Measurements from ENCODE around the gene SLC1A5. TPM values are rescaled to one million over a fixed set of nuclear protein-coding genes. Genes with fewer than 3 reads are reported as not detected.
A peak's percentile ranks its signal among the peaks of the same experiment; 100 is the strongest.

The SLC1A5 gene
- total RNA-seq, 2 experiments from 2014 or later, result 145 to 161 TPM

- Histone ChIP-seq H4K20me1 (ENCODE audit: insufficient read depth, low read length) (no peaks in the 10 kb centered on the region), H3K9me3 (ENCODE audit: low read length) (no peaks in the 10 kb centered on the region), H3K4me1 (ENCODE audit: insufficient read depth, low read length, poor library complexity, severe bottlenecking) (peaks cover 14% of the 10 kb centered on the region), H3K79me2 (ENCODE audit: insufficient read depth, low read depth, low read length) (no peaks in the 10 kb centered on the region), H3K9me2 (ENCODE audit: insufficient read depth, low read length) (no peaks in the 10 kb centered on the region), H3K36me3 (ENCODE audit: insufficient read depth, low read length) (no peaks in the 10 kb centered on the region), H2AFZ (ENCODE audit: low read length) (no peak overlapping the region), H3K4me3 (ENCODE audit: low read depth, low read length, poor library complexity, severe bottlenecking) (no peak overlapping the region), H3K27ac (ENCODE audit: low read depth, low read length, poor library complexity, severe bottlenecking) (no peak overlapping the region), H3K4me2 (ENCODE audit: low read length) (no peak overlapping the region)
- peak; percentile 29 for DNase-seq (ENCODE audit: low spot score)
- ChIA-PET POLR2A (no interaction called here), CTCF (ENCODE audit: unreplicated experiment) (no interaction called here)
- BruUV-seq (replicated peaks), result no TSS peak
- no peak for TF ChIP-seq CTCF (conservative IDR thresholded peaks at IDR 0.05; ENCODE audit: low read length)
- intact Hi-C loops (cut with micrococcal nuclease; ENCODE audit: unreplicated experiment), result no loop called here
Observed at GRCh38 chr19:46818812-46819211, 30.4 kb upstream of the SLC1A5 start.

GRCh38 chr19:46815833-46816627 lies 27.6 kb upstream of the SLC1A5 start:
- Histone ChIP-seq H3K36me3 (ENCODE audit: insufficient read depth, low read length) (no peaks in the 10 kb centered on the region), H3K4me2 (ENCODE audit: low read length) (no peak overlapping the region), H3K27ac (ENCODE audit: low read depth, low read length, poor library complexity, severe bottlenecking) (no peak overlapping the region), H3K9me3 (ENCODE audit: low read length) (no peaks in the 10 kb centered on the region), H3K4me1 (ENCODE audit: insufficient read depth, low read length, poor library complexity, severe bottlenecking) (peaks cover 4% of the 10 kb centered on the region), H2AFZ (ENCODE audit: low read length) (no peak overlapping the region), H3K9me2 (ENCODE audit: insufficient read depth, low read length) (no peaks in the 10 kb centered on the region), H3K79me2 (ENCODE audit: insufficient read depth, low read depth, low read length) (no peaks in the 10 kb centered on the region), H3K4me3 (ENCODE audit: low read depth, low read length, poor library complexity, severe bottlenecking) (no peak overlapping the region), H4K20me1 (ENCODE audit: insufficient read depth, low read length) (no peaks in the 10 kb centered on the region)
- TF ChIP-seq EZH2phosphoT487 (IDR thresholded peaks at IDR 0.05; ENCODE audit: borderline replicate concordance, low read depth, low read length), result no peak
- no peak for TF ChIP-seq CTCF (conservative IDR thresholded peaks at IDR 0.05; ENCODE audit: low read length)
- ChIA-PET CTCF (ENCODE audit: unreplicated experiment) (no interaction called here), POLR2A (no interaction called here)
- DNase-seq (ENCODE audit: low spot score), result no peak
- BruUV-seq (replicated peaks), result no TSS peak
- intact Hi-C loops (cut with micrococcal nuclease; ENCODE audit: unreplicated experiment), result no loop called here

- no peak for TF ChIP-seq EZH2phosphoT487 (IDR thresholded peaks at IDR 0.05; ENCODE audit: borderline replicate concordance, low read depth, low read length)
- no peak for TF ChIP-seq CTCF (conservative IDR thresholded peaks at IDR 0.05; ENCODE audit: low read length)
- DNase-seq (ENCODE audit: low spot score), result no peak
- no peaks in the 10 kb centered on the region for H3K4me1 ChIP-seq (ENCODE audit: insufficient read depth, low read length, poor library complexity, severe bottlenecking)
- no TSS peak for BruUV-seq (replicated peaks)
- H3K79me2 ChIP-seq (ENCODE audit: insufficient read depth, low read depth, low read length), result no peaks in the 10 kb centered on the region
- H3K36me3 ChIP-seq (ENCODE audit: insufficient read depth, low read length), result no peaks in the 10 kb centered on the region
- H2AFZ ChIP-seq (ENCODE audit: low read length), result no peak overlapping the region
- no peaks in the 10 kb centered on the region for H3K9me2 ChIP-seq (ENCODE audit: insufficient read depth, low read length)
- intact Hi-C loops (cut with micrococcal nuclease; ENCODE audit: unreplicated experiment), result no loop called here
- H3K9me3 ChIP-seq (ENCODE audit: low read length), result no peaks in the 10 kb centered on the region
- POLR2A ChIA-PET, result no interaction called here
- CTCF ChIA-PET (ENCODE audit: unreplicated experiment), result no interaction called here
- H3K27ac ChIP-seq (ENCODE audit: low read depth, low read length, poor library complexity, severe bottlenecking), result no peak overlapping the region
- no peak overlapping the region for H3K4me2 ChIP-seq (ENCODE audit: low read length)
- no peaks in the 10 kb centered on the region for H4K20me1 ChIP-seq (ENCODE audit: insufficient read depth, low read length)
- H3K4me3 ChIP-seq (ENCODE audit: low read depth, low read length, poor library complexity, severe bottlenecking), result no peak overlapping the region
Observed at GRCh38 chr19:46813839-46814358, 25.5 kb upstream of the SLC1A5 start.
